Esophagus squamous epithelium (tissue), 5 donors: ENCODE results near the gene TSPO2. TPM values are rescaled to one million over a fixed set of nuclear protein-coding genes. Genes with fewer than 3 reads are reported as not detected.

Experiments
- DNase-seq: peaks from one replicate; lab custom pipeline; 2025; lab: John Stamatoyannopoulos, UW
- H3K27ac ChIP-seq, 4 donors: fragments of 200-600 bp; sonication (generic); one replicate each; pipeline ENCODE4 v1.5.1; 2016 to 2019; ENCODE audit warnings: mild to moderate bottlenecking in 1 of 4
- H3K27me3 ChIP-seq, 4 donors: fragments of 200-600 bp; sonication (generic); 1 replicate in 3 of 4; 2 replicates in 1 of 4; pipeline versions ENCODE4 v1.5.1 to v1.6.0; 2017 to 2021; ENCODE audit warnings: antibody characterized with exemption in 1 of 4
- H3K36me3 ChIP-seq, 3 donors: fragments of 200-600 bp; sonication (generic); one replicate each; pipeline ENCODE4 v1.5.1; 2016 to 2019
- H3K4me1 ChIP-seq, 3 donors: fragments of 200-600 bp; sonication (generic); one replicate each; pipeline ENCODE4 v1.5.1; 2017 to 2019
- H3K4me3 ChIP-seq, 4 donors: fragments of 200-600 bp; sonication (generic); 1 replicate in 3 of 4; 2 replicates in 1 of 4; pipeline ENCODE4 v1.5.1; 2016 to 2019; ENCODE audit warnings: mild to moderate bottlenecking in 2 of 4, moderate library complexity in 1 of 4
- H3K9me3 ChIP-seq, 3 donors: fragments of 200-600 bp; sonication (generic); one replicate each; pipeline ENCODE4 v1.5.1; 2016 to 2019
- POLR2A ChIP-seq, 4 donors: fragments of 450-650 bp; IDR thresholded peaks; one replicate each; pipeline ENCODE4 v1.6.1; 2017; ENCODE audit warnings: antibody characterized with exemption in 4 of 4, mild to moderate bottlenecking in 4 of 4, moderate library complexity in 3 of 4
- WGBS, 2 donors: methylation state at CpG; one replicate each; pipeline ENCODE4 v1.1.5; 2018; 5-methylcytosine and 5-hydroxymethylcytosine counted together
- intact Hi-C: fragments of 100-400 bp; cut with DNase I; formaldehyde crosslinking; loops from one replicate; pipeline ENCODE4 v1.15.0; 2022
- total RNA-seq, 4 donors: library from RNA; depleted of rRNA; stranded (reverse); fragments of >200 nt; gene quantifications; one replicate each; pipeline ENCODE4 v1.1.0, GENCODE V29; 2016
- TF ChIP-seq, protein P1 (sequence below), 6 experiments: fragments of 450-650 bp in 4 of 6; fragments of 200-600 bp in 2 of 6; sonication (generic) in 2 of 6; IDR thresholded peaks; one replicate each; pipeline ENCODE4 v1.5.1; 2016 to 2019; ENCODE audit warnings: antibody characterized with exemption in 6 of 6, mild to moderate bottlenecking in 4 of 6, moderate library complexity in 4 of 6
- donor health status: DM: yes; HTN: yes; CAD: no.

Gene TSPO2
- total RNA-seq, 4 donors from 2014 or later = not detected

DNA sequence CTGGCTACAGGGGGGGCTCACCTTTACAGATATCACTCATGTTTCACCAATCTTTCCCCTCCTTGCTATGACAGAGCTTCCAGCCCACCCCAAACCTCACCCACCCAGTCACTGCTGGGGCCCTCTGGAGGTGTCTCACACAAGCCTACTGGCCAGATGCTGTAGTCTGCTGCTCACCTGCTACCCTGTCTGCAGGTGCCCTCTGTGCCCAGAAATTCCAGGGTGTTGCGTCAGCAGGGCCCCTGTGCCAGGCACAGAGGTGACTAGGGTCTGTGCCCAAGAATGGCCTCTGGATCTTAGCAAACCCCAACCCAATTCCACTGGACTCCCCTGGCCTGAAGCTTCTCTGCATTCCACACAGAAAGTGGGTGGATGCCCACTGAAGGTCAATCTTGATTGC is 24.6 kb upstream of the TSPO2 start:
- WGBS, 2 donors = no CpG with 5 or more reads among the region's 1 CpG
- H3K36me3 ChIP-seq = no peaks in the 10 kb centered on the region
- no peaks in the 10 kb centered on the region for H3K27me3 ChIP-seq
- no peak overlapping the region for H3K27ac ChIP-seq
- H3K4me3 ChIP-seq = no peak overlapping the region
- H3K9me3 ChIP-seq = peaks cover 0 to 5% (median 0%) of the 10 kb centered on the region in 3 donors
- peaks cover 0 to 10% (median 0%) of the 10 kb centered on the region in 3 donors for H3K4me1 ChIP-seq
- intact Hi-C loops = no loop called here
- TF ChIP-seq, protein P1, sequence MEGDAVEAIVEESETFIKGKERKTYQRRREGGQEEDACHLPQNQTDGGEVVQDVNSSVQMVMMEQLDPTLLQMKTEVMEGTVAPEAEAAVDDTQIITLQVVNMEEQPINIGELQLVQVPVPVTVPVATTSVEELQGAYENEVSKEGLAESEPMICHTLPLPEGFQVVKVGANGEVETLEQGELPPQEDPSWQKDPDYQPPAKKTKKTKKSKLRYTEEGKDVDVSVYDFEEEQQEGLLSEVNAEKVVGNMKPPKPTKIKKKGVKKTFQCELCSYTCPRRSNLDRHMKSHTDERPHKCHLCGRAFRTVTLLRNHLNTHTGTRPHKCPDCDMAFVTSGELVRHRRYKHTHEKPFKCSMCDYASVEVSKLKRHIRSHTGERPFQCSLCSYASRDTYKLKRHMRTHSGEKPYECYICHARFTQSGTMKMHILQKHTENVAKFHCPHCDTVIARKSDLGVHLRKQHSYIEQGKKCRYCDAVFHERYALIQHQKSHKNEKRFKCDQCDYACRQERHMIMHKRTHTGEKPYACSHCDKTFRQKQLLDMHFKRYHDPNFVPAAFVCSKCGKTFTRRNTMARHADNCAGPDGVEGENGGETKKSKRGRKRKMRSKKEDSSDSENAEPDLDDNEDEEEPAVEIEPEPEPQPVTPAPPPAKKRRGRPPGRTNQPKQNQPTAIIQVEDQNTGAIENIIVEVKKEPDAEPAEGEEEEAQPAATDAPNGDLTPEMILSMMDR (IDR thresholded peaks at IDR 0.05) = no peak
- DNase-seq = no peak

DNA sequence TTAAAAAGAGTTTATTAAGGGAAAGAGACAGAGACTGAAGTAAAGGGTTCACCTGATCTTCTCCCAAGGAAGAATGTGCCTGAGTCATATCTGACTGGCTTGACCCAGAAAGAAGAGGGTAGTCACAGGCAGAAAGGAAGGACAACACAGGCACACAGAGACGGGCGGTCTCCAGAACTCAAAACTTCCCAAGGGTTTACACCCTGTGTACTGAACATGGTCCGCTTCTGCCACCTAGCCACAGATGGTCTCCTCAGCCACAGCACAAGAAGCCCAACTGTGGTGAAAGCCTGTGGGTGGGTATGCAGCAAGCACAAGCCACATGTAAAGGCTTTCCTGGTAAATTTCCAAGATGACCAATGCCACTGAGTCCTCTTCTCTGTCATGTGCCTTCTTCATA is 20.4 kb upstream of the TSPO2 start:
- no peak overlapping the region for H3K4me3 ChIP-seq
- TF ChIP-seq POLR2A (IDR thresholded peaks at IDR 0.05) = no peak
- TF ChIP-seq, protein P1 (IDR thresholded peaks at IDR 0.05) = no peak
- H3K9me3 ChIP-seq = peaks cover 0 to 5% (median 0%) of the 10 kb centered on the region in 3 donors
- H3K36me3 ChIP-seq = no peaks in the 10 kb centered on the region
- H3K27me3 ChIP-seq = no peaks in the 10 kb centered on the region
- intact Hi-C loops = loop anchor here (10.0 kb wide), 1 partner anchor 127 kb away; no protein-coding TSS in a partner anchor
- no peak overlapping the region for H3K27ac ChIP-seq
- no peak for DNase-seq
- peaks cover 0 to 10% (median 0%) of the 10 kb centered on the region in 3 donors for H3K4me1 ChIP-seq
- 79 to 89% methylated on average over 3 of the region's 3 CpGs for WGBS, 2 donors

DNA sequence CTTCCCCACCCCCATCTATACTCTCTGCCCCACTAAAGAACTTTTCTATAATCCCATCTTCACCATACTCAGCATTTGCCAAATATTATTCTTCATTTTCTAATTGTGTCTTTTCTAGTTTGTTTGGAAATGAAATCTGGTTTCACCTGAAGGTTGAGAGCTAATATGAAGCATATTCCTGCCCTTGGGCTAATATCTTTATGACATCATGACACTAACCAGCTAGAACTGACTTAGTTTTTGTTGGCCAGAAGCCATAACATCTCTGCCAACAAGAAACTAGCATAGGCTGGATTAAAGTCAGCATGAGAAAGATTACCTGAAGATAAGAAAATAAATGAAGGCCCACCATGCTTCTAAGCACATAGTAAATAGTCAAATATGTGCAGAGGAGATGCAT is 20.0 kb upstream of the TSPO2 start:
- no peak for DNase-seq

DNA sequence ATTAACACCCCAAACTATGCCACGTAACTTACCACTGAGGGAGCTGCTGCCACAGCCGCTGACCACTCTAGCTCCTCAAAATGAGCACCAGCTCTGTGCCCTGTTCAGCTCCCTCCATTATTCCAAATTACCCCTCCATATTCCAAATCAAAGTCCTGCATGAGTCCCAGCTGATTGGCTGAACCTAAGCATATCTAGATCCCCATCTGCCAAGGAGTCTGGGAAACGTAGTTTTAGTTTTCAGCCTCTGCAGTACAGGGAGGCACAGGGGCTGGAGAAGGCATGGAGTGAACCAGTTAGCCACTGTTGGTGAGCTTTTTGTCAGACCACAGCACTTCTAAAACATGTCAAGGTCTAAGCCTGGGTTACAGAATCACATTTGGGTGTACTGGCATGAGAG is 19.2 kb upstream of the TSPO2 start:
- Histone ChIP-seq H3K9me3 (peaks cover 0 to 5% (median 0%) of the 10 kb centered on the region in 3 donors), H3K27me3 (no peaks in the 10 kb centered on the region), H3K27ac (no peak overlapping the region), H3K4me1 (peaks cover 6 to 23% (median 9%) of the 10 kb centered on the region in 3 donors), H3K4me3 (no peak overlapping the region), H3K36me3 (no peaks in the 10 kb centered on the region)
- WGBS, 2 donors = 95 to 100% methylated on average over 3 of the region's 3 CpGs
- TF ChIP-seq, protein P1 (IDR thresholded peaks at IDR 0.05) = no peak
- no peak for DNase-seq
- intact Hi-C loops = loop anchor here (10.0 kb wide), 1 partner anchor 128 kb away; no protein-coding TSS in a partner anchor

More for the DNA sequence above, 20.0 kb upstream of the TSPO2 start:
- Histone ChIP-seq H3K36me3 (no peaks in the 10 kb centered on the region), H3K27me3 (no peaks in the 10 kb centered on the region), H3K4me3 (no peak overlapping the region), H3K4me1 (peaks cover under 1 to 15% (median 1%) of the 10 kb centered on the region in 3 donors), H3K9me3 (peaks cover 0 to 5% (median 0%) of the 10 kb centered on the region in 3 donors), H3K27ac (no peak overlapping the region)
- intact Hi-C loops = loop anchor here (10.0 kb wide), 1 partner anchor 127 kb away; no protein-coding TSS in a partner anchor
- TF ChIP-seq, protein P1 (IDR thresholded peaks at IDR 0.05) = no peak
- TF ChIP-seq POLR2A (IDR thresholded peaks at IDR 0.05) = no peak

DNA sequence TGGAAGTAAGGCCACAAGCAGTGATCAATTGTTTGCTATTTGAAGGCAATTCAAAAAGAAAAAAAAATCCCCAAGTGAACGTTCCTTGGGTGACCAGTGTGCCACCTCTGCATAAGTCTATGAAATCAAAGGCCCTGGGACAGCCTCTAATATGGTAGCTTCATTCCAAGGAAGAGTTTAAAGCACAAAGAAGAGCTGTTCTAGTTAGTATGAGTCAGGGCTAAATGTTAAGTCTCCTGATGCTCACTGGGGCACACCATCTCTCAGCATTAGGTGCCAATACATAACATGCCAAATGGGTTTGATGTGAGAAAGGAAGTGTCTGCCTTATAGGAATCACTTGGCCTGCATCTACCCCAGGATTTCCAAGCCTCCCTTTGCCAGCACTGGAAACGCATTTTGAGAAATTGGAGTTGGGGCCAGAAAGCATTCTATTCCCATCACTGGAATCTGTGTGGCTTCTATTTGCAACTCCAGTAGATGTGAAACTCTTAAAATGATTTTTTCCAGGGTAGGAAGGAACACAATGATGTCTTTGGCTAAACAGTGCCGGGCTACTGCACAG is 16.2 kb upstream of the TSPO2 start:
- intact Hi-C loops = loop anchor here (10.0 kb wide), 1 partner anchor 131 kb away; no protein-coding TSS in a partner anchor
- DNase-seq = no peak
- Histone ChIP-seq H3K9me3 (no peaks in the 10 kb centered on the region), H3K4me3 (no peak overlapping the region), H3K27me3 (no peaks in the 10 kb centered on the region), H3K27ac (no peak overlapping the region), H3K36me3 (no peaks in the 10 kb centered on the region), H3K4me1 (peaks cover 12 to 34% (median 15%) of the 10 kb centered on the region in 3 donors)
- WGBS, 2 donors = 77 to 98% methylated on average over 3 of the region's 3 CpGs
- TF ChIP-seq, protein P1 (IDR thresholded peaks at IDR 0.05) = no peak
- TF ChIP-seq POLR2A (IDR thresholded peaks at IDR 0.05) = no peak
